PFSK-1 (cell line): ENCODE measurements around the gene NOL4L.

Experiments used
- FOXP2 ChIP-seq: optimal IDR thresholded peaks from 2 replicates; pipeline ENCODE3; 2011; ENCODE audit warnings: borderline replicate concordance, control low read depth, inconsistent platforms; ENCODE audit not compliant: insufficient read depth; ENCODE audit errors: extremely low read length, extremely low read depth
- POLR2AphosphoS5 ChIP-seq: IDR thresholded peaks from 2 replicates; pipeline ENCODE4 v1.6.1; 2012; ENCODE audit warnings: low read depth, mild to moderate bottlenecking, control low read depth, low read length, moderate library complexity
- REST ChIP-seq, 2 experiments: IDR thresholded peaks; 2 replicates each; pipeline versions ENCODE4 v1.6.1 to v1.8.0; 2011 to 2012; ENCODE audit warnings: low read depth in 2 of 2, low read length in 2 of 2, control low read depth in 1 of 2, inconsistent platforms in 1 of 2, mild to moderate bottlenecking in 1 of 2, moderate library complexity in 1 of 2; ENCODE audit not compliant: insufficient read depth in 1 of 2
- SIN3A ChIP-seq: IDR thresholded peaks from 2 replicates; pipeline ENCODE4 v1.6.1; 2012; ENCODE audit warnings: mild to moderate bottlenecking, low read length, moderate library complexity, borderline replicate concordance; ENCODE audit not compliant: insufficient read depth
- TAF1 ChIP-seq: IDR thresholded peaks from 2 replicates; pipeline ENCODE4 v1.6.1; 2012; ENCODE audit warnings: low read length, control low read depth, borderline replicate concordance; ENCODE audit not compliant: insufficient read depth

NOL4L gene

GRCh38 chr20:32432277-32432676, 152.9 kb downstream of the NOL4L start:
- no peak for TF ChIP-seq FOXP2
- no peak for TF ChIP-seq POLR2AphosphoS5
- TF ChIP-seq SIN3A = no peak
- no peak for TF ChIP-seq TAF1
- no peak for TF ChIP-seq REST (IDR thresholded peaks at IDR 0.05; ENCODE audit: insufficient read depth in 1 of 2, low read depth in 2 of 2, low read length in 2 of 2)

DNA sequence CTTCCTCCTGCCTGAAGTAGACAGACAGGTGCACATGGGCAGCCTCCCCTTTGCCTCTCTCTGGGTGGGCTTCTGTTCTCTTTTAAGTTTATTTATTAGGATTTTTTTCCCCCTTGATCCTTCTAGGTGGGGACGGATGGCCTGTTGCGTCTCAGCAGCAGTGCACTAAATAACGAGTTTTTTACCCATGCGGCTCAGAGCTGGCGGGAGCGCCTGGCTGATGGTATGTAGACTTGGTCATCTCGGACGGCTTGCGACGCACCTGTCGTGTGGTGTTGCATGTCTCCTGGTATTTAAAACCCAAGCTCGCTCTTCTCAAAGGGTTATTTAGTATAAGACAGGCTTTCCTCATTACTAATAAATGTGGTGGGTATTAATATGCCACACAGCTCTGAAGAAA, 153.7 kb downstream of the NOL4L start:
- TF ChIP-seq TAF1 (no peak), FOXP2 (no peak), SIN3A (no peak), POLR2AphosphoS5 (no peak)

DNA sequence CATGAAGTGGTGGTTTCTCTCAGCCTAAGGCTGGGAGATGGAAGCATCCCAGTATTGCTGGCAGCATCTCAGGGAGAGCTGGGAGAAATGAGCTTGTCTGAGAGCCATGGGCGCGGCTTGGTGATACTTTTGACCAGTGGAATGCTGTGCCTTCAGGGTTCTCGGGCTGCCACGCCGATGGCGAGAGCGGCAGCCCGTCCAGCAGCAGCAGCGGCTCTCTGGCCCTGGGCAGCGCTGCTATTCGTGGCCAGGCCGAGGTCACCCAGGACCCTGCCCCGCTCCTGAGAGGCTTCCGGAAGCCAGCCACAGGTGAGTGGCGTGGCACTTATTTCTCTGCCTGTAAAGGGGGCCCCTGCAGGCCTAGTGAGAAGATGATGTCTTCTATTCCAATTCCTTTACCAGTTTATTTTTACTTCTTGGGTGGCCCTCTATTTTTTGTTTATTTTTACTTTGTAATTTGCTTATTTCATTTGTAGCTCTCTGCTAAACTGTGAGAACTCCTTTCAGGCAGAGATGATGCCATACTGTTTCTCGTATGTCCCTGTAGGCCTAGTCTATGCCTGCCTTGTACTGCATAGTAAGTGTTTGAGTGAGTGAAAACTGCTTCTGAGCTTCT, 155.3 kb downstream of the NOL4L start:
- TF ChIP-seq POLR2AphosphoS5 = no peak
- no peak for TF ChIP-seq FOXP2
- TF ChIP-seq REST (IDR thresholded peaks at IDR 0.05; ENCODE audit: insufficient read depth in 1 of 2, low read depth in 2 of 2, low read length in 2 of 2) = no peak
- TF ChIP-seq TAF1 = no peak
- no peak for TF ChIP-seq SIN3A

DNA sequence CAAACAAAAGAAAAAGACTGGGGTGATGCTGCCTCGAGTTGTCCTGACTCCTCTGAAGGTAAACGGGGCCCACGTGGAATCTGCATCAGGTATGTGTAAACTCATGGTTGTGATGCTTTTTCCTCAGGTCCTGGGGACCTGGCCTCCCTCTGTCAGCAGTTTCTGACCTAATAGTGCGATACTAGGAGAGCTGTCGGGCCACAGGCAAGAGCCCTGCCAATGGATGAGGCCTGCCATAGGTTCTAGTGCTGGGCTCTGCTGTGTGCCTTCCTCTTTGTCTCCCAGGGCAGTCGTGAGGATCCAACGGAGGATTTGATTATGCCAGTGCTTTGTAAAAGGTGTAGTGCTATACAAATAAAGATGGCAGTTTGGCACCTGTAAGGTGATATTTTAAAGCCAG, 155.8 kb downstream of the NOL4L start:
- TF ChIP-seq FOXP2 (no peak), REST (IDR thresholded peaks at IDR 0.05; ENCODE audit: insufficient read depth in 1 of 2, low read depth in 2 of 2, low read length in 2 of 2) (no peak), POLR2AphosphoS5 (no peak), SIN3A (no peak), TAF1 (no peak)

GRCh38 chr20:32427996-32428395, 157.1 kb downstream of the NOL4L start:
- TF ChIP-seq POLR2AphosphoS5 (no peak), TAF1 (no peak), SIN3A (no peak), REST (IDR thresholded peaks at IDR 0.05; ENCODE audit: insufficient read depth in 1 of 2, low read depth in 2 of 2, low read length in 2 of 2) (no peak), FOXP2 (no peak)
